Thymus (tissue), 11 donors: ENCODE results near the gene SELPLG. TPM values are rescaled to one million over a fixed set of nuclear protein-coding genes. Genes with fewer than 3 reads are reported as not detected.
"Not testable (repeated sequence)": the region's sequence is repeated elsewhere in the genome, so short reads cannot be mapped to it uniquely, and the experiment has no call there.

Experiments used
- DNase-seq, 9 donors: peaks; one replicate each; pipeline ENCODE4 v3.0.0-alpha.2; 2013; ENCODE audit warnings: low spot score in 9 of 9, low read depth in 6 of 9, missing footprints in 1 of 9
- H3K27ac ChIP-seq, 2 donors: one replicate each; pipeline ENCODE4 v1.5.1; 2013; ENCODE audit warnings: control low read depth in 1 of 2, low read depth in 1 of 2, low read length in 1 of 2, mild to moderate bottlenecking in 1 of 2, moderate library complexity in 1 of 2
- H3K27me3 ChIP-seq, 2 donors: one replicate each; pipeline ENCODE4 v1.5.1; 2013; ENCODE audit warnings: low read length in 1 of 2; ENCODE audit not compliant: control insufficient read depth in 2 of 2, insufficient read depth in 1 of 2
- H3K36me3 ChIP-seq, 2 donors: one replicate each; pipeline ENCODE4 v1.5.1; 2013; ENCODE audit warnings: low read length in 1 of 2, mild to moderate bottlenecking in 1 of 2, moderate library complexity in 1 of 2; ENCODE audit not compliant: control insufficient read depth in 2 of 2, insufficient read depth in 2 of 2
- H3K4me1 ChIP-seq, 2 donors: one replicate each; pipeline ENCODE4 v1.5.1; 2013; ENCODE audit warnings: low read length in 2 of 2; ENCODE audit not compliant: control insufficient read depth in 2 of 2, insufficient read depth in 2 of 2
- H3K4me3 ChIP-seq, 2 donors: one replicate each; pipeline ENCODE4 v1.5.1; 2013; ENCODE audit warnings: low read length in 2 of 2, control low read depth in 1 of 2, mild to moderate bottlenecking in 1 of 2
- H3K9me3 ChIP-seq, 2 donors: one replicate each; pipeline ENCODE4 v1.5.1; 2013; ENCODE audit warnings: low read length in 1 of 2, mild to moderate bottlenecking in 1 of 2; ENCODE audit not compliant: control insufficient read depth in 2 of 2, insufficient read depth in 1 of 2
- WGBS: extraction: QIAGEN DNeasy Blood & Tissue Kit; methylation state at CpG from one replicate; pipeline ENCODE4 v1.1.7; 2013; 5-methylcytosine and 5-hydroxymethylcytosine counted together
- polyA plus RNA-seq: library from polyadenylated mRNA; stranded (reverse); fragments of 200-250 nt; gene quantifications from one replicate; pipeline ENCODE4 v1.2.3, GENCODE V29; 2013
- total RNA-seq: library from RNA; stranded (reverse); fragments of 120-200 nt; gene quantifications from one replicate; pipeline ENCODE4 v1.2.4, GENCODE V29; 2013
- donor health status: healthy.

SELPLG gene
- total and polyA plus RNA-seq, 2 donors, result 28.0 to 69.6 TPM

GRCh38 chr12:108576660-108577234 is 56.9 kb downstream of the SELPLG start:
- H3K4me1 ChIP-seq, result peaks cover 11 to 20% of the 10 kb centered on the region in 2 donors
- H3K27me3 ChIP-seq, result no peaks in the 10 kb centered on the region
- 68% methylated on average over 6 of the region's 6 CpGs for WGBS
- H3K4me3 ChIP-seq, result no peak overlapping the region
- H3K36me3 ChIP-seq, result no peaks in the 10 kb centered on the region
- H3K27ac ChIP-seq, result no peak overlapping the region
- H3K9me3 ChIP-seq, result peaks cover 0 to 1% of the 10 kb centered on the region in 2 donors
- no peak for DNase-seq

GRCh38 chr12:108575199-108575912 is 58.3 kb downstream of the SELPLG start:
- DNase-seq, result no peak
- Histone ChIP-seq H3K27me3 (no peaks in the 10 kb centered on the region), H3K36me3 (peaks cover 0 to 2% of the 10 kb centered on the region in 2 donors), H3K4me1 (peaks cover 25 to 34% of the 10 kb centered on the region in 2 donors), H3K9me3 (peaks cover 0 to 1% of the 10 kb centered on the region in 2 donors), H3K27ac (no peak overlapping the region), H3K4me3 (no peak overlapping the region)
- 80% methylated on average over 9 of the region's 9 CpGs for WGBS

GRCh38 chr12:108574276-108574675 is 59.4 kb downstream of the SELPLG start:
- H3K4me3 ChIP-seq, DNase-seq, H3K36me3 ChIP-seq, H3K9me3 ChIP-seq, H3K27me3 ChIP-seq, H3K27ac ChIP-seq: not testable (repeated sequence)
- H3K4me1 ChIP-seq, result peaks cover 35 to 44% of the 10 kb centered on the region in 2 donors
- 100% methylated on average over 1 of the region's 1 CpG for WGBS

- Histone ChIP-seq H3K4me1 (peaks cover 39 to 52% of the 10 kb centered on the region in 2 donors), H3K4me3 (no peak overlapping the region), H3K27me3 (no peaks in the 10 kb centered on the region), H3K36me3 (peaks cover 0 to 9% of the 10 kb centered on the region in 2 donors), H3K9me3 (no peaks in the 10 kb centered on the region), H3K27ac (no peak overlapping the region)
- WGBS, result 93% methylated on average over 2 of the region's 2 CpGs
- DNase-seq, result no peak
These were observed 60.4 kb downstream of the SELPLG start for GRCh38 chr12:108573317-108573716.

GRCh38 chr12:108572166-108572790 is 61.4 kb downstream of the SELPLG start:
- WGBS, result 90% methylated on average over 8 of the region's 8 CpGs
- no peak overlapping the region for H3K27ac ChIP-seq

More at GRCh38 chr12:108572166-108572790, 61.4 kb downstream of the SELPLG start:
- no peak for DNase-seq
- Histone ChIP-seq H3K9me3 (no peaks in the 10 kb centered on the region), H3K27me3 (no peaks in the 10 kb centered on the region), H3K36me3 (peaks cover 5 to 20% of the 10 kb centered on the region in 2 donors), H3K4me3 (no peak overlapping the region), H3K4me1 (peaks cover 49 to 62% of the 10 kb centered on the region in 2 donors)

Other genes with a start within 250 kb of the SELPLG start
- 3.7 TPM for gene FICD, start 118.6 kb downstream of the SELPLG start, total RNA-seq
- gene FICD, start 118.6 kb downstream of the SELPLG start, polyA plus RNA-seq, result 2.1 TPM
- gene SART3, start 72.7 kb downstream of the SELPLG start, total RNA-seq, result 45.2 TPM
- gene SART3, start 72.7 kb downstream of the SELPLG start, polyA plus RNA-seq, result 21.0 TPM
- 125 TPM for gene ISCU, start 71.3 kb downstream of the SELPLG start, total RNA-seq
- gene ISCU, start 71.3 kb downstream of the SELPLG start, polyA plus RNA-seq, result 248 TPM
- gene TMEM119, start 35.8 kb downstream of the SELPLG start, total RNA-seq, result 5.3 TPM
- gene TMEM119, start 35.8 kb downstream of the SELPLG start, polyA plus RNA-seq, result 4.0 TPM
- gene CORO1C, start 97.6 kb upstream of the SELPLG start, total RNA-seq, result 24.6 TPM
- gene CORO1C, start 97.6 kb upstream of the SELPLG start, polyA plus RNA-seq, result 35.4 TPM
- gene SSH1, start 223.7 kb upstream of the SELPLG start, total RNA-seq, result 2.8 TPM
- gene SSH1, start 223.7 kb upstream of the SELPLG start, polyA plus RNA-seq, result 5.1 TPM
- gene DAO, start 246.2 kb upstream of the SELPLG start, total RNA-seq, result 0.05 TPM
- 0.07 TPM for gene DAO, start 246.2 kb upstream of the SELPLG start, polyA plus RNA-seq